MM.1S (cell line): ENCODE results near the gene B4GALNT3.
A peak's percentile ranks its signal among the peaks of the same experiment; 100 is the strongest.
"Not testable (repeated sequence)": the region's sequence is repeated elsewhere in the genome, so short reads cannot be mapped to it uniquely, and the experiment has no call there.

Experiments
- DNase-seq: peaks from one replicate; pipeline ENCODE4 v3.0.0-alpha.2; 2015
- H2AFZ ChIP-seq: fragments of 300-600 bp; sonication (generic); 2 replicates; pipeline ENCODE4 v1.6.0; 2016; ENCODE audit warnings: antibody characterized with exemption, low read length
- H3F3A ChIP-seq: fragments of 300-600 bp; sonication (generic); 2 replicates; pipeline ENCODE4 v1.6.1; 2016; ENCODE audit warnings: mild to moderate bottlenecking, antibody characterized with exemption, low read length, moderate library complexity, mixed read lengths; ENCODE audit not compliant: insufficient read depth
- H3K27ac ChIP-seq: fragments of 300-600 bp; sonication (generic); 2 replicates; pipeline ENCODE4 v1.5.1; 2016; ENCODE audit warnings: mild to moderate bottlenecking, low read length
- H3K27me3 ChIP-seq: fragments of 300-600 bp; sonication (generic); replicated peaks from 2 replicates; pipeline ENCODE4 v1.6.0; 2016; ENCODE audit warnings: low read length; ENCODE audit not compliant: insufficient read depth
- H3K36me3 ChIP-seq: fragments of 300-600 bp; sonication (generic); replicated peaks from 2 replicates; pipeline ENCODE4 v1.6.1; 2016; ENCODE audit warnings: mild to moderate bottlenecking, low read length, mixed read lengths; ENCODE audit not compliant: insufficient read depth
- H3K4me1 ChIP-seq: fragments of 300-600 bp; sonication (generic); 2 replicates; pipeline ENCODE4 v1.6.1; 2016; ENCODE audit warnings: low read length, mixed read lengths
- H3K4me2 ChIP-seq: fragments of 300-600 bp; sonication (generic); 2 replicates; pipeline ENCODE4 v1.6.0; 2016; ENCODE audit warnings: low read depth, low read length
- H3K4me3 ChIP-seq: fragments of 300-600 bp; sonication (generic); 2 replicates; pipeline ENCODE4 v1.5.1; 2016; ENCODE audit warnings: low read length, mixed read lengths
- H3K79me2 ChIP-seq: fragments of 300-600 bp; sonication (generic); 2 replicates; pipeline ENCODE4 v1.6.1; 2016; ENCODE audit warnings: mixed run types, low read length, mixed read lengths
- H3K9ac ChIP-seq: fragments of 300-600 bp; sonication (generic); 2 replicates; pipeline ENCODE4 v1.6.1; 2016; ENCODE audit warnings: low read length, mixed read lengths
- H3K9me2 ChIP-seq: fragments of 300-600 bp; sonication (generic); replicated peaks from 2 replicates; pipeline ENCODE4 v1.6.1; 2016; ENCODE audit warnings: mild to moderate bottlenecking, low read length, mixed read lengths; ENCODE audit not compliant: insufficient read depth
- H3K9me3 ChIP-seq: fragments of 300-600 bp; sonication (generic); replicated peaks from 2 replicates; pipeline ENCODE4 v1.6.1; 2016; ENCODE audit warnings: mild to moderate bottlenecking, low read length, mixed read lengths; ENCODE audit not compliant: insufficient read depth
- H4K20me1 ChIP-seq: fragments of 300-600 bp; sonication (generic); 2 replicates; pipeline ENCODE4 v1.6.1; 2016; ENCODE audit warnings: mild to moderate bottlenecking, low read length, moderate library complexity, mixed read lengths; ENCODE audit not compliant: insufficient read depth
- EZH2 ChIP-seq: fragments of 300-600 bp; sonication (generic); optimal IDR thresholded peaks from 2 replicates; pipeline ENCODE3; 2017; ENCODE audit warnings: low read depth, mild to moderate bottlenecking, antibody characterized with exemption, low read length, mixed read lengths
- EZH2phosphoT487 ChIP-seq: fragments of 300-600 bp; sonication (generic); IDR thresholded peaks from 2 replicates; pipeline ENCODE4 v1.6.1; 2018; ENCODE audit warnings: antibody characterized with exemption, low read length
- TF ChIP-seq, protein P1 (sequence below): fragments of 300-600 bp; sonication (generic); IDR thresholded peaks from 2 replicates; pipeline ENCODE4 v1.5.1; 2016; ENCODE audit warnings: antibody characterized with exemption, low read length, mixed read lengths

The B4GALNT3 gene

DNA sequence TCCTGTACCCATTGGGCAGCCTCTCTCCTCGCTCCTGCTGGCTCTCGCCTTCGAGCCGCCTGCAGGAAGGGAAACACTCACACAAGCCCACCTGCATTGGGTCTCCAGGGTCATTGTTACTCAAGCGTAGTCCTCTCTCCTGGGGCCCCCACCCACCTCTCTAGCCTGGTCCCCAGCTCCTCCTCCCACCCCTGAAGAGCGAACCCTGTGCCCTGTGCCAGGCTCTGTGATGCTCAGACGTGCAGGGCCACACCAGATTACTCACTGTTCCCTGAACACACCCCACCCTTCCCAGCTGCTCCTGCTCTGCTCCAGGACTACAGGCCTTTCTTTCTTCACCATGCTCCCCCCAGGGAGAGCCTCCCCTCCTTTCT, 115.4 kb downstream of the B4GALNT3 start:
- H2AFZ ChIP-seq, result peak overlapping the region; percentile 89
- TF ChIP-seq EZH2 (no peak), EZH2phosphoT487 (no peak)
- TF ChIP-seq, protein P1, sequence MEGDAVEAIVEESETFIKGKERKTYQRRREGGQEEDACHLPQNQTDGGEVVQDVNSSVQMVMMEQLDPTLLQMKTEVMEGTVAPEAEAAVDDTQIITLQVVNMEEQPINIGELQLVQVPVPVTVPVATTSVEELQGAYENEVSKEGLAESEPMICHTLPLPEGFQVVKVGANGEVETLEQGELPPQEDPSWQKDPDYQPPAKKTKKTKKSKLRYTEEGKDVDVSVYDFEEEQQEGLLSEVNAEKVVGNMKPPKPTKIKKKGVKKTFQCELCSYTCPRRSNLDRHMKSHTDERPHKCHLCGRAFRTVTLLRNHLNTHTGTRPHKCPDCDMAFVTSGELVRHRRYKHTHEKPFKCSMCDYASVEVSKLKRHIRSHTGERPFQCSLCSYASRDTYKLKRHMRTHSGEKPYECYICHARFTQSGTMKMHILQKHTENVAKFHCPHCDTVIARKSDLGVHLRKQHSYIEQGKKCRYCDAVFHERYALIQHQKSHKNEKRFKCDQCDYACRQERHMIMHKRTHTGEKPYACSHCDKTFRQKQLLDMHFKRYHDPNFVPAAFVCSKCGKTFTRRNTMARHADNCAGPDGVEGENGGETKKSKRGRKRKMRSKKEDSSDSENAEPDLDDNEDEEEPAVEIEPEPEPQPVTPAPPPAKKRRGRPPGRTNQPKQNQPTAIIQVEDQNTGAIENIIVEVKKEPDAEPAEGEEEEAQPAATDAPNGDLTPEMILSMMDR, result no peak
- H3K9me3 ChIP-seq, result no peaks in the 10 kb centered on the region
- no peak overlapping the region for H3K4me3 ChIP-seq
- no peaks in the 10 kb centered on the region for H3K36me3 ChIP-seq
- H3K9ac ChIP-seq, result no peak overlapping the region
- peaks cover 4% of the 10 kb centered on the region; the same call in 1 of the 2 replicates for H3K4me1 ChIP-seq
- H3K9me2 ChIP-seq, result no peaks in the 10 kb centered on the region
- H3K27me3 ChIP-seq, result no peaks in the 10 kb centered on the region
- H3K79me2 ChIP-seq, result no peaks in the 10 kb centered on the region
- no peaks in the 10 kb centered on the region for H3F3A ChIP-seq
- no peaks in the 10 kb centered on the region for H4K20me1 ChIP-seq
- no peak overlapping the region for H3K27ac ChIP-seq
- no peak overlapping the region for H3K4me2 ChIP-seq
- no peak for DNase-seq

DNA sequence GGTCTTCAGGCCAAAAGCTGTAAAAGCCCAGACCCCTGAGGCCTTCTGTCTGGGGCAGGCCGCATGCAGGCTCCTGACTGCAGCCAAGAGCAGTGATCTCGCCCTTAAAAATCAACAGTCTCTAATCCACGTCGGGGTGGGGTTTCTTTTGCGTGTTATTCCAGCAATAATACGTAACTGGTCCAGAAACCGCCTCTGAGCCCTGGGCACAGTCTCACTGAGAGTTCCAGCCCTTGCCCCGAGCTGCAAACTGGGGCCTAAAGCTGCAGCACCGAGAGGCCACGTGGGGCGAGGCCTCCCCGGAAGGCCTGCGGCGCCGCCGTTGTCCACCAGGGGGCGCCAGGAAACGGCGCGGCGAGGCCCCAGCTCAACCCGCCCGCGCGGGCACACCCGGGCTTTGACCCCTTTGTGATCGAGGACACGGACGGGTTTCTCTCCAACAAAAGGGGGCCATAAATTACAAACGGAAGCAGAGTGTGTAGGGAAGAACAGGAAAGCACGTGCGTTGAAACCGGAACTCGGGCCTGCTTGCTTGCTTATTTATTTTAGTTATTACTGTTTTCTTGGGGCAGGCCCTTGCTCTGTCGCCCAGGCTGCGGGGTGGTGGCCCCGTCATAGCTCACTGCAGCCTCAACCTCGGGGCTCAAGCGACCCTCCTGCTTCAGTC, 116.3 kb downstream of the B4GALNT3 start:
- Histone ChIP-seq H3K9me3 (no peaks in the 10 kb centered on the region), H4K20me1 (no peaks in the 10 kb centered on the region), H3K4me2 (peak overlapping the region; percentile 35; the same call in 1 of the 2 replicates), H2AFZ (peak overlapping the region; percentile 89), H3K9me2 (no peaks in the 10 kb centered on the region), H3K79me2 (no peaks in the 10 kb centered on the region), H3K4me1 (peaks cover 4% of the 10 kb centered on the region; the same call in 1 of the 2 replicates), H3K4me3 (peak overlapping the region; percentile 15; the same call in 1 of the 2 replicates), H3F3A (no peaks in the 10 kb centered on the region), H3K27me3 (no peaks in the 10 kb centered on the region), H3K27ac (no peak overlapping the region), H3K36me3 (no peaks in the 10 kb centered on the region), H3K9ac (no peak overlapping the region; the same call in 1 of the 2 replicates)
- DNase-seq, result peak; percentile 75
- TF ChIP-seq, protein P1, result peak; percentile 97
- TF ChIP-seq EZH2phosphoT487, result no peak
- TF ChIP-seq EZH2, result no peak

DNA sequence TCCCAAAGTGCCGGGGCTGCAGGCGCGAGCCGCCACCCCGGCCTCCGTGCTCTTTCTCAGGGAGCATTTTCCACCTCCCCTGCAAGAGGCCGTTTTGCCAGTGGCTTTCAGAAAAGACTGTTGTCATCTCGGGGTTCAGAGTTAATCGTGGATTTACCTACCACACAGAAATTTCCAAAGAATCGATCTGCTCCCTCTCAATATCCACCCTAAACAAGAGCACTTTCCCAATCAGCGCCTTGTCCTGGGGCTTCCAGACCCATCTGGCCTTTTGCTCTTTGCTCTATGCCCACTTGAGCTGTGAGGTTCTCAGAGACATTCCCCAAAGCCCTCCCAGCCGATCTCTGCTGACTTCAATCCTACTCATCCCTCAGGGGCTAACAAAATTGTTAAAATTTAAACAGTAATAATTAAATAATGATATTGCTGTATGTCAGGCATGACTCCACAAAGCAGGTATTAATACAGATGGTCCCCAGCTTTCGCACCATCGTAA, 116.9 kb downstream of the B4GALNT3 start:
- no peak overlapping the region; the same call in 1 of the 2 replicates for H3K9ac ChIP-seq
- H3K9me3 ChIP-seq, result no peaks in the 10 kb centered on the region
- H3K4me1 ChIP-seq, result peaks cover 4% of the 10 kb centered on the region; the same call in 1 of the 2 replicates
- TF ChIP-seq EZH2 (no peak), EZH2phosphoT487 (no peak)
- TF ChIP-seq, protein P1, result no peak
- no peaks in the 10 kb centered on the region for H4K20me1 ChIP-seq
- H3F3A ChIP-seq, result no peaks in the 10 kb centered on the region
- no peak overlapping the region for H3K4me3 ChIP-seq
- H3K9me2 ChIP-seq, result no peaks in the 10 kb centered on the region
- no peak overlapping the region for H3K27ac ChIP-seq
- no peak for DNase-seq
- peak overlapping the region; percentile 89 for H2AFZ ChIP-seq
- H3K79me2 ChIP-seq, result no peaks in the 10 kb centered on the region
- H3K36me3 ChIP-seq, result no peaks in the 10 kb centered on the region
- peak overlapping the region; percentile 35; the same call in 1 of the 2 replicates for H3K4me2 ChIP-seq
- H3K27me3 ChIP-seq, result no peaks in the 10 kb centered on the region

DNA sequence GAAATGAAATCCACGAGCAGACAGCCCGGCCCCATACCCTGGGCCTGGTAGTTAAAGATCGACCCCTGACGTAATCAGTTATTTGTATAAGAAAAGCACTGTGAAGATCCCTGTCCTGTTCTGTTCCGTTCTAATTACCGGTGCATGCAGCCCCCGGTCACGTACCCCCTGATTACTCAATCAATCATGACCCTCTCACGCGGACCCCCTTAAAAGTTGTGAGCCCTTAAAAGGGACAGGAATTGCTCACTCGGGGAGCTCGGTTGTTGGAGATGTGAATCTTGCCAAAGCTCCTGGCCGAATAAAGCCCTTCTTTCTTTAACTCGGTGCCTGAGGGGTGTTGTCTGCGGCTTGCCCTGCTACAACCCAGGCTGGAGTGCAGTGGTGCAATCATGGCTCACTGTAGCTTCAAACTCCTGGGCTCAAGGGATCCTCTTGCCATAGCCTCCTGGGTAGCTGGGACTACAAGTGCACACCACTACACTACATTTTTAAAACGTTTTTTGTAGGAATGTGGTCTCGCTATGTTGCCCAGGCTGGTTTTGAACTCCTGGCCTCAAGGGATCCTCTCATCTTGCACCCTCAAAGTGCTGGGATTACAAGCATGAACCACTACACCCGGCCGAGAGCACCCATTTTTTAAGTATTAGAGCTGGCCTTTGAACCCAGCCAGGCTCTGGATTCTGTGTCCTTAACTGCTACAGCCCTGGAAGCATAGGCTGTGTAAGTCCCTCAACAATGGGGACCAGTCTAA, 118.4 kb downstream of the B4GALNT3 start:
- not testable (repeated sequence) for H3K27me3 ChIP-seq, DNase-seq, H3F3A ChIP-seq, H3K36me3 ChIP-seq, H3K4me3 ChIP-seq, H3K9ac ChIP-seq, H3K4me1 ChIP-seq, H2AFZ ChIP-seq, H4K20me1 ChIP-seq, H3K4me2 ChIP-seq, H3K9me2 ChIP-seq, H3K27ac ChIP-seq, H3K9me3 ChIP-seq, H3K79me2 ChIP-seq
